ENCODE measurements around the gene DSG4.

DSG4 gene

DNA sequence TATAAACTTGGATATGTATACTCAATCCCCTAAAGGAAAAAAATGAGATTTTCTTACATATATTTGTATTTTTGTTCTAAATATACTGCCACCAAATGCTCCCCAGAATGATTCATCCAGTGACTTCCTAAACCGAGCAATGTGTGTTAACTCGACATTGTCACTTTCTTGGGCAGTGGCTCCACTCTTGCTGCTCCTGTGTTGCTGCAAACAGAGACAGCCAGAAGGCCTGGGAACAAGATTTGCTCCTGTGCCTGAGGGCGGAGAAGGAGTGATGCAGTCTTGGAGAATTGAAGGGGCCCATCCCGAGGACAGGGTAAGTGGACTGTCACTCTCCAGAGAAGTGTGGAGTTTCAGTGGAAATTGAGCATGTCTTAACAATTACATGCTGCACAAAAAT, 32.7 kb downstream of the DSG4 start:
- DNase-seq: no peak

DNA sequence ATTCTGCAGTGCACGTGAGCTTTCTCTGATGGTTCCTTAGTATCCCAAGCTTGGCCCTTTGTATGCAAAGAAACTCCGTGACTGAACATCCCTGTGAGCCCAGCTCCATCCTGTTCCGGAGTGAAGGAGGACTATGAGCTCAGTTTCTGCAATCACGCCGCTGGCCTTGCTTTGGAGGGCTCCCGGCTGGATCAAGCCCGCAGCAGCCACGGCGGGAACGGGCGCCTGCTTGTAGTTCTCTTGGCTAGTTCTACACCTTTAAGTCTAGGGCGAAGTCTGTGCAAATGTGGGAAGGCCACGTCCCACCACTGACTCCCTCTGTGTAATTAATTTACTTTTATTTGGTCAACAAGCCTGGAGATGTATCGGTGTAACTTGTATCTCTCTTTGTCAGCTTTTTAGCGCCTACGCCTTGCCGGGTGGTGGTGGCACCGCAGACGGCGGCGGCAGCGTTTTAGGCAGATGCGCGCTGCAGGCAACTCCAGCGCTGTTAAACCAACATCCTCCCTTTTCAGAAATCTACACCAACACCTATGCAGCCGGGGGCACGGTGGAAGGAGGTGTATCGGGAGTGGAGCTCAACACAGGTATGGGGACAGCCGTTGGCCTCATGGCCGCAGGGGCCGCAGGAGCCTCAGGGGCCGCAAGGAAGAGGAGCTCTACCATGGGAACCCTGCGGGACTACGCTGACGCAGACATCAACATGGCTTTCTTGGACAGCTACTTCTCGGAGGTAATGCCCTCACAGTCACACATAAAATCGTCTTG, 34.3 kb downstream of the DSG4 start:
- no peak for DNase-seq

DNA sequence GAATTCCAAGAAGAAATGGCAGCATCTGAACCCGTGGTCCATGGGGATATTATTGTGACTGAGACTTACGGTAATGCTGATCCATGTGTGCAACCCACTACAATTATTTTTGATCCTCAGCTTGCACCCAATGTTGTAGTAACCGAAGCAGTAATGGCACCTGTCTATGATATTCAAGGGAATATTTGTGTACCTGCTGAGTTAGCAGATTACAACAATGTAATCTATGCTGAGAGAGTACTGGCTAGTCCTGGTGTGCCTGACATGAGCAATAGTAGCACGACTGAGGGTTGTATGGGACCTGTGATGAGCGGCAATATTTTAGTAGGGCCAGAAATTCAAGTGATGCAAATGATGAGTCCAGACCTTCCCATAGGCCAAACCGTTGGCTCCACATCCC, 36.6 kb downstream of the DSG4 start:
- no peak for DNase-seq

DNA sequence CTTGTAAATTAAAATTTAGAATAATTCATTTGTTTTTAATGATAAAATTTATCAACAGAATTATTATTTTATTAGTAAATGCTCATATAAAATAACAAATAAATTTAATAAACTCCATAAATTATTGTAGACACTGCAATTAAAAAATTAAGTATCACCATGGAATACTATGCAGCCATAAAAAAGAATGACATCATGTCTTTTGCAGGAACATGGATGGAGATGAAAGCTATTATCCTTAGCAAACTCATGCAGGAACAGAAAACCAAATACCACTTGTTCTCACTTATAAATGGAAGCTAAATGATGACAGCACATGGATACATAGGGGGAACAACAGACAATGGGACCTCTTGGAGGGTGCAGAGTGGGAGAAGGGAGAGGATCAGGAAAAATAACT, 41.3 kb downstream of the DSG4 start:
- DNase-seq: no peak

DNA sequence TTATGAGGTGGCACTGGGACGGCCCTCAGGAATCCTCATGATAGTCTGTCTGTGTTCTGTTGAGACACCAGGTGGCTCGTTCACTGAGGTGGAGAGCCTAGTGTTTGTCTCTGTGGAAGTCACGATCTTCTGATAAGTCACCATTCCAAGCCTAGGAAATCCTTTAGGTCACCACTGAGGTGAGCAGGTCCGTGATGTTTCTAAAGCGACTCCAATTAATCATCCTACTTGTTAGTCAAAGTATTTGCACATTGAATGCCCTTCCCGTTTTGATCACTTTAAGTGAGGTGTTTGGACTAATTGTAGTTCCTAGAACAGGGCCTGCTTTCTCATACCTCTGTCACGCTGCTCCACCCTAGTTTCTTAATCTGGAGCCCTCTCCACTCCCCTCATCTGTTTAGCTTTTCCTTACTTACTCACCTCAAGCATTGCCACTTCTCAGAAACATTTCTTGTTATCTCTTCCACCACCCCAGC, 42.9 kb downstream of the DSG4 start:
- no peak for DNase-seq

DNA sequence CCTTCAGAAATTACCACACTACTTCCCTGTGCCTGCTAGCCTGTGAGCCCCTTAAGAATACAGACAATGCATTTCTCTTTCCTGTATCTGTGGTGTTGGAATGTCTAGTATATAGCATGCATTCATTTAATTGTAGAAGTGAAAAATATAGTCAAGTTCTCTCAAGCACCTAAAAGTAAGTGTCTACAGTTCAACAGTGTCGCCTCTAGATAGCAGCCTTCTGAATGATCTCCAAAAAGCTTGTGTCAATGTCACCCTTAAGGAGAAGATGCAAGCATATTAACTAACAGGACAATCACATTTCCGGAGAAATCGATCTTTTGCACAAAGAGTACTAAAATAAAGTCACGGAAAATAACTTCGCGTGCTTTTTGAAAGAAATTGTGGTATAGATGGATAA, 43.5 kb downstream of the DSG4 start:
- DNase-seq: no peak

DNA sequence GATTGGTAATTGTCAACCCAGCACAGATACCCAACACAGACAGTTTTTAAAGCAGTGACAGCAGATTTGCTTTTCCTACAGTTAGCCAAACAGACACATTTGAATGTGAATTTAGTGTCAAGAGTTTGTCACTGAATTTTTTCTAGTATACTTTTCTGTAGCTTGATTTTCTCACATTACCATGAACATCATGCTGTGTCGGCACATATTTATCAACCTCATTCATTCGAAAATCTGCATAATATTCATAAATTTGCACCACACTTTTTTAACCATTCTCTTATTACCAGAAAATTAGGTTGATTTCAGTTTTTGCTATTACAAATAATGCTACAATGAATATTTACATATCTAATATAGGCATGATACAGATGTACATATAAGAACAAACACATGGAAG, 43.9 kb downstream of the DSG4 start:
- no peak for DNase-seq

DNA sequence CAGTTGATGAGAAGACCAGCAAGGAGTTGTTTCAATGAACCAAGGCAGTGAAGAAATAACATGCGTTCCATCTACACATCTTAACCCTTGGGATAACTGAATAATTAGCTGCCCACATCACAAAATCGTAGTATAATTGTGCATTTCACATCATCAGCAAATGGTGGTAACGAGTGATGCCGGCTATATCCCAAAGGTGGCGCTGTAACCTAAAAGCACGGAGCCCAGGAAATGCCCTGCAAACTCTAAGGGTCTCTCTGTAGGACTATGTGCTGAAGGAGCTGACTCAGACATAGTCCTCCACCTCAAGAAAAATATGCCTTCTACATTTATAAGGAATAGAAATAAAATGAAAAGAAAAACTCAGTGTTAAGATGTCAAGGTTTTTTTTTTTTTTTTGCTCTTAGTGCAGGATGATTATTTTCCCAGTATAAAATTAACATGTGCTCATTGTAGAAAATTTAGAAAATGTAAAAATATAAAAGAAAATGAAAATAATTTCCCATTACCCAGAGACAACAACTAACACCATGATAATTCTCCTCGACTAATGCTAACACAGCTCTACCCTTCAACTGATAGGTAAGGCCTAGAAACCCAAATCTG, 47.9 kb downstream of the DSG4 start:
- peak; percentile 8 for DNase-seq

DNA sequence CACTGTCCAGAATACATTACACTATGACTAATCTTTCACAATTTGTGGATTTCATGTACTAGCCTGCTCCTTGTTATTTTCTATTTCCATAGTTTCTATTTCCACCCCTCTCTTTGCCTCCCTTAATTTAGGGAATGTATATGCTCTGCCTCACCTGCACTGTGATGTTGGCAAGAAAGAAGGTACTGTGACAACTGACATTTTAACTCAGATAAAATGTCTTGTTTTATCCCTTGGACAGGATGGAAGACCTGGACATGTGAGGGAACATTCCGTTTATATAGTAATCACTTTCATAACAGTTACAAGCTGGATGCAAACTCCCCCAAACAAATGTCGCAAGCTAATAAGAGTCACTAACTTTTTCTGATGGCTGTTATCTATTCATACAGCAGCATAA, 49.4 kb downstream of the DSG4 start:
- no peak for DNase-seq

DNA sequence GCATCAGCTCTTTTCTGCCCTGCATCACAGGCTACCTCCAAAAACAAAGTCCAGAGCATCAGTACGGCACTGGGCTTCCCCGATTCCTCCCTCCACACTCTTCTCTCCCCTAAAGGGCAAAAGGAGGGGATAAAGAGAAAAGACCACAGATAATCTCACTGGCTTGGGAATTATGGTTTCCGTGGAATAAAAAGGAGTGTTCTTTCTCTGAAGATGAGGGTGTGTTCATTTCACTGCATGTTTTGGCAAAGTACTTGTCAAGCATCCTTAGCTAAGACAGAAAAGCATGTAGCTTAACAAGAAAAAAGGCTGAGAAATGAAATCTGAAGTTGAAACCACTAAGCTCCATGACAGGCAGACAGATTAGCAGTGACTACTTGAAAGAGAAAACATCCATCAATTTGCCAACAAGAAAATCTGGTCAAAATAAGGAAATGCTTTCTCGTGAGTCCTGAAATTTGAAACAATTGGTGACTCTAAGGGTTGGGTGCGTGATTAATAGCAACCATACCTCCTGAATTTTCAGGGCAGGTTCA, 50.4 kb downstream of the DSG4 start:
- DNase-seq: no peak

DNA sequence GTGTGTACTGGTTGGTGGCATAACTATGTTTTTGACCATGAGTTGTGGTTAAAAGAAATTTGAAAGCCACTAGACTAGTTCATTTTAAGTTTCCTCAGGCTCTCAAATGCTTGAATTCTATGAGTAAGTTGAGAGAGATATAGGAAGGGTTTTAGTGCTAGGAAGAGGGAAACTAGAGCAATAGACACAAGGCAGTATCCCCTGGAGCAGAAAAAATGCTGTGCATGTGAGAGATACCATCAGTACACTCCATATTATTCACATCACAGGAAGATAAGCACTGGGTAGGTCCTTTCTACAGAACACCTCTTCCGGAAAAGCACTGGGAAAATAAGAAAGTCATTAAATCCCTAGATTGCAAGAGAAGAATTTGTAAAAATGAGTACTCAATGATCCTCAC, 51.6 kb downstream of the DSG4 start:
- no peak for DNase-seq

DNA sequence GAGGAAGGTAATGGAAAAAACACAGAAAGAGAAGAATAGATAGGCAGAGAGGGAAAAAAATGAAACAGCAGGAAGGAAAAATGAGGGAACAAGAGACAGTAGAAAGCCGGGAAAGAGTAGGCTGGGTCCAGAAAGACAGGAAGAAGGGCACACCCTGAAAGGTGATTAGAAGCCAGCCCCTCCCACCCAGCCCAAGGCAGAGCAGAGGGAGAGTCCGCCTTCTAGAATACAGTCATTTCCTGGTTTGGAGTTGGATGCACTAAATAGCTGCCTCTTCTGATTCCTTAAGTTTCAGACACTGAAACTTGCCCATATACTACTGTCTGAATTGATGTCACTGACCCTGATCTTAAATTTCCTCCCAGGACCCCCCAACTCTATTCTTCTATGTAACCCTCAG, 53.0 kb downstream of the DSG4 start:
- DNase-seq: no peak

DNA sequence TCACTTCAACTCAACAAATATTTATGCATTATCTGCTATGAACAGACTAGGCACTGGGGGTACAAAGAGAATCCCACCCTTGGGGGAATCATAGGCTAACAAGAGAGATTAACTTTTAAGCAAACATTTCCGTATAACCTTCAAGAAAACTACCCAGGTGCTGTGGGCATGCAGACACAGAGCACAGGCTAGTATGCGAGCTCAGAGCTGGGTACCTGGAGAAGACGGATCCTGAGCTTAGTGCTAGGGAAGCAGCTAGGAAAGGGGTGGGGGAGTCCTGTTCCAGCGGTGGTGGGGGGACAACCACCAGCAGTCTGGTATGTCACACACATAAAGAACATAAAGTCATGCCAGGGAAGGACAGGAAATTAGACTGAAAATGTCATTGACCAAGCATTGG, 53.5 kb downstream of the DSG4 start:
- no peak for DNase-seq

DNA sequence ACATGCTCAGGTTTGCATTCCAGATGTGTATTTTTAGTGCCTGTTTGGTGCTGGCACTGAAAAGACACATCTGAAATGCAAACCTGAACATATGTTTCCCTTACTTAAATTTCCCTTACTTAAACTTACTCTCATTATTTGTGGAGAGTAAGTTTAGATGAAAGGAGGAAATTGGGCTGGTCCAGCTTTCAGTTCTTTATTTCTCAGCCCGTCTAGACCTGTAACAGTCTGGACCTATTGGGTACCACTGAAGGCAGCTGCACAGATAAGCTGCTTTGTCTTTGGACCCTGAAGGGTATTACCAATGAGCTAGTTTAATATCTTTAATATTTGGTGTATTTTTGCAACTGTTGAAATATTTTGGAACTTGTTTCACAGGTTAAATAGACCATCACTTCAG, 54.0 kb downstream of the DSG4 start:
- DNase-seq: no peak

DNA sequence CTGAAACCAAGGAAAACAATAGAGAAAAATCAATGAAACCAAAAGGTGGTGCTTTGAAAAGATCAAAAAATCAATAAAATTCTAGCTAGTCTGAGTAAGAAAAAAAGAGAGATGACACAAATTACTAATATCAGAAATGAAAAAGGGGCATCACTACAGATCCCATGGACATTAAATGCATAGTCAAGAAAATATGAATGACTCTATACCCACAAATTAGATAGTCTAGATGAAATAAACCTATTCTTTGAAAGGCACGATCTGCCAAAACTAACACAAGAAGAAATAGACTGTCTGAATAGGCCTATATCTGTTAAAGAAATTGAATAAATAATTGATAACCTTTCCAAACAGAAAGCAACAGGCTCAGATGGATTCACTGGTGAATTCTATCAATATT, 55.7 kb downstream of the DSG4 start:
- no peak for DNase-seq

DNA sequence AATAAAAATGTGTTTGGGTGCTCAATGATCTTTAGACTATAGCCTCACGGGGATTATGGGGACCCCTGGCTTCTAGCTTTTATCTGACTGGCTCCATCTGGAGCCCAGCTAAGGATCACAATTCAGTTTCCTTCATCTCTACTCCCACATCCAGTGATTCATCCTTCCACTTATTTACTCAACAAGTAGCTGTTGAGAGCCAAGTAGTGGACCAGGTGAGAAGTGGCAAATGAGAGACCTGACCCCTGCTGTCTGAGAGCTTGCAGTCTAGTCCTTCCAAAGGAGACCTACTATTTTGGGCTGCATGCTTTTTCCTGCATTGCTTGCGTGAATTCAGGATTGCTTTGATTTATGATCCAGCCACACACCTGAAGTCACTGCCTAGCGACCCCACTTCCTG, 60.2 kb downstream of the DSG4 start:
- DNase-seq: no peak

DNA sequence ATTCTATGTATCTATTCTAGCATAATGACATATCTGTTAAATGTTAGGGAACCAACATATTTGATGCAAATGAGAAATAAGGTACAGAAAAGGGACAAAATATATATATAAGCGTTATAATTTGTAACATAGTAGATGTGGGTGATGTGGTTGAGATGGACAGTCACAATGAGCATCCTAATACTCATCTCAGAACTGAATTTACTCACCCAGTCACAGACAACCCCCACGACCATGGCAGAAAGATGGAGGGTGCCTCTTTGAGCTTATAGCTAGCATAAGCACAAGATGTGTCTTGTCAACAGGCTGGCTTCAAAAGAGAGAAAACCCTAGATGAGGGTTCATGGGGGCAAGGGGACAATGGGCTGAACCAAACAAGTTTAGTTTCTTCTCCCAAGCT, 61.8 kb downstream of the DSG4 start:
- DNase-seq: peak; percentile 5

DNA sequence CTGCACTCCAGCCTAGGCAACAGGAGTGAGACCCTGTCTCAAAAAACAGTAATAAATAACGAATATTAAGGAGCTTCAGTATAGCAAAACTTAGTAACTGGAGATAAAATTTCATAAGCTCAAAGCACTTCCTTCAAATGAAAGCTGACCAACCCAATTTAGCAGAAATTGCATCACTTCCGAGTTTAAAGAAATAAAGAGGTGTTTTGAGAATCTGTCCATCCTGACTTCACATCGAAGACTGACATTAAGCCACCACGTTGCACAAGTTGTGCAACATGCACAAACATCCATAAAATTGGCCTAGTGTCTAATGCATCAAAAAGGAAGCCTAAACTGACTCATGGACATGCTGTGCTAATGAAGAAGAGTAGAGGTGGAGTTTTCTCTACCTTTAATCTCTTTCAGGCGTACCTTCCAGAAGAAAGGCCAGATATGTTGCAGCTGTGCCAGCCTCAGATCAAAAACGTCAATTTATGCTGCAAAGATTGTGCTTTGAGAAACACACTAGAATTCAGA, 63.3 kb downstream of the DSG4 start:
- DNase-seq: no peak

DNA sequence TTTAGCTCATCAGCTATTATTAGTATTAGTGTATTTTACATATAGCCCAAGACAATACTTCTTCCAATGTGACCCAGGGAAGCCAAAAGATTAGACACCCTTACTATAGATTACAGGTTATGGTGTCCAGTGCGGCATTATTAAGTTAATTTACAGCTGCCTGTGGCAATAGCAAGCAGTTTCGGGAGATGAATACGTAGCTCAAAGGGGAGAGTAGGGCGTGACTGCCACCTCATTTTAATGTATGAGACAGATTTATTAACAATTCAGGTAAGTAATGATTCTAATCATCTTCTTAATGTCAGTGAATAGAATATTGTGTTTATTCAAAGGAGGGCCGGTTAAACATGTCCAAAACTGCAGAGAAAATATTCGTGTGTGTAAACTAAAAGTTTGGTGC, 64.2 kb downstream of the DSG4 start:
- no peak for DNase-seq

DNA sequence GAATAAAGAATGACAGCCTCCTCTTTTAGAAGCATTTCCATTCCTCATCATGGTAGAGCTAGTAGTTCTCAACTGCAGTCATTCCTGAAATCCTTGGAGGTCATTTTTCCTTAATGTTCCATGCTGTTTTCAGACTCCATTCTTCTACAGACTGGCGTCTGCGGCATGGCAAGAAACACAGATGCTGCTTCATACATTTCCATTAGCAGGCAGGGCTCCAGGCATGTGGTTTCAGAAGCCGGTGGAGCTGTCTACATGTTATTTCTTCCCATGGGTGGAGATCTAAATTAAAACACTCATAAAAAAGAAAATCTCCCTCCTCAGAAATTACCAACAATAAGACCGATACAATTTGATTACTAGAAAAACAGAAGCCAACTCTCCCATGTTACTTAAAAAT, 64.9 kb downstream of the DSG4 start:
- DNase-seq: no peak

DNA sequence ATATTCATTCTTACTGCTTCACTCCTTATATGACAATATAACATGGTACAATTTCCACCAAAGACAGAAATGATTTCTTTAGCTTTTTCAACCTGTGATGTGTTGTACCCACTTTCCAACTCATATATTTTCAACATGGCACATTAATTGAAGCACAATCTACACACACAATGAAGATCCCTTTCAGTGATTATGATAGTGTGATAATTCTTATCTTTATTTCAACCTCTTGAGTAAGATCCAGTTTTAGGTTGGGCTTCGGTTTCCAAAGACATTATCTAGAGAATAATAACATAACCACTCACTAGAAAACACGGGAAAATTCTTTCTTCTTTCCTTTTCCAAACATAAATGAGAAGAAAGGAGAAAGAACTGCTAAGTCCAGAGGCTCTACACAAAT, 67.6 kb downstream of the DSG4 start:
- no peak for DNase-seq

DNA sequence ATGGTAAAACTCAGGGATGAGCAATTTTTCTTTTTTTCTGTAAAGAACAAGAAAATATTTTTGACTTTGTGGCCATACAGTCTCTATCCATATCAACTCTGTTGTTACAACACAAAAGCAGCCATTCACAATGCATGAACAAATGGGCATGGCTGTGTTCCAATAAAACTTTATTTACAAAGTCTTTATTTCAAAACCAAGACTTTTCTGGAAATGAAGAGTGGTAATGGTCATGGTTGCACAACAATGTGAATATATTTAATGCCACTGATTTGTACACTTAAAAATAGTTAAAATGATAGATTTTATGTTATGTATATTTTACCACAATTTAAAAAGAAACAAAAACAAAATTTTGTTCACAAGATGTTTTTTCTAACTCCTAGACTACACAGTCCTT, 69.3 kb downstream of the DSG4 start:
- no peak for DNase-seq

DNA sequence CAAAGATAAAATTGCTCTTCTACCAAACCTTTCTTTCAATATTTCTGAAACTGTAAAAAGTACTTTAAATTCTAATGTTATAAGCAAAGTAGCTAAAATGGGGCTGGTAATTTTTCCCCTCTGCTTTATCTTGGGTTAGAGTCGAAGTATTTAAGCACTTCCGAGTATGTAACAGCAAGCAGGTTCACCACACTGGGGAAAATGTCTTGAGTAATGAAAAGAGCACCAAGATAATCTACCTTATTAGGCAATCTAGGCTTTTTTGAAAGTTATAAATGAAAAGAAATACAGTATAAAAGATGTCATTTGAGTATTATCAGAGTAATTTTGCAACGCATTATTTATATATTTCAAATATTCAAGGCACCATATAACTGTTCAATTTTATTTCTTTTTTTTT, 70.3 kb downstream of the DSG4 start:
- DNase-seq: no peak

DNA sequence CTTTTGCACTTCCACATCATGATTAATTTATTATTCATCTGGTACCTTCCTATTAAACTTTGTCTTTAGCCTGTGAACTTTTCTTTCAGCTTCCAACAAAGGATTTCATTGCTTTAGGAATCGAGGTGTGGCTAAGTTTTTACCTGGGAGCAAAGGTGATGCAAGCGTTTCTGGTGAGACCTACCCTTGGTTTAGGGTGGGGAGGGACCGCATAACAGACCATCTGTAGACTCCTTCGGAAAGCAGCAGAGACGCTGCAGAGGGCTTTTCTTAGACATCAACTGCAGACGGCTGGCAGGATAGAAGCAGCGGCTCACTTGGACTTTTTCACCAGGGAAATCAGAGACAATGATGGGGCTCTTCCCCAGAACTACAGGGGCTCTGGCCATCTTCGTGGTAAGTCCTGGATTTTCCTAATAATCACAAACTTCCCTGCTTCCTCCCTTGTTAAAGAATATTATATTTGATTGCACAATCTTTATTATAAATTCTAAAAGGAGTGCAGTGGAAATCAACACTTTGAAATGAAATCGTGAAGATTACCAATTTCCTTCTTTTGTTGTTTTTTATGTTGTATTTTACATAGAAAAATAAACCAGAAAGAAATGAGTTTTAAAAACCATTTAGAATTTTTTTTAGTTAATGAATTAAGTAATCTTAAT, 71.1 kb downstream of the DSG4 start, which contains the start of gene DSG3:
DSG3 (plus strand) TSS at position 212 of the 662 bp plus-strand sequence; CDS start at position 349, 137 bp downstream.
- DNase-seq: no peak
